Mesendoderm (in vitro differentiated cells): Measurements from ENCODE around the gene GFRA4.
A peak's percentile ranks its signal among the peaks of the same experiment; 100 is the strongest.

Experiments used
- DNase-seq: peaks from one replicate; pipeline ENCODE4 v3.0.0; 2013
- H2AK5ac ChIP-seq: 2 replicates; pipeline ENCODE4 v1.6.1; 2013; ENCODE audit warnings: low read length, inconsistent platforms
- H2BK120ac ChIP-seq: 2 replicates; pipeline ENCODE4 v1.6.1; 2013; ENCODE audit warnings: low read depth, mild to moderate bottlenecking, low read length, moderate library complexity, mixed read lengths
- H2BK15ac ChIP-seq: replicated peaks from 2 replicates; pipeline ENCODE4 v1.6.1; 2013; ENCODE audit warnings: low read depth, mild to moderate bottlenecking, moderate library complexity
- H2BK5ac ChIP-seq: 2 replicates; pipeline ENCODE4 v1.6.1; 2013; ENCODE audit warnings: low read length, inconsistent platforms
- H3K18ac ChIP-seq: 2 replicates; pipeline ENCODE4 v1.6.1; 2013; ENCODE audit warnings: mild to moderate bottlenecking, low read length, mixed read lengths
- H3K23ac ChIP-seq: one replicate; pipeline ENCODE4 v1.6.1; 2013; ENCODE audit warnings: low read length
- H3K27ac ChIP-seq: 2 replicates; pipeline ENCODE4 v1.5.1; 2013; ENCODE audit warnings: low read depth, mild to moderate bottlenecking, inconsistent platforms, low read length, moderate library complexity
- H3K27me3 ChIP-seq: 2 replicates; pipeline ENCODE4 v1.6.1; 2013; ENCODE audit warnings: low read length, control low read depth, mild to moderate bottlenecking, inconsistent platforms; ENCODE audit not compliant: insufficient read depth, poor library complexity
- H3K36me3 ChIP-seq: 2 replicates; pipeline ENCODE4 v1.6.1; 2013; ENCODE audit warnings: low read length, inconsistent platforms; ENCODE audit not compliant: control insufficient read depth, insufficient read depth
- H3K4ac ChIP-seq: one replicate; pipeline ENCODE4 v1.6.1; 2013; ENCODE audit warnings: low read depth, mild to moderate bottlenecking, low read length, moderate library complexity
- H3K4me1 ChIP-seq: 2 replicates; pipeline ENCODE4 v1.6.1; 2013; ENCODE audit warnings: low read depth, low read length, inconsistent platforms; ENCODE audit not compliant: control insufficient read depth
- H3K4me2 ChIP-seq: 2 replicates; pipeline ENCODE4 v1.6.1; 2013; ENCODE audit warnings: low read length
- H3K4me3 ChIP-seq: 2 replicates; pipeline ENCODE4 v1.5.1; 2013; ENCODE audit warnings: mild to moderate bottlenecking, low read length
- H3K56ac ChIP-seq: one replicate; pipeline ENCODE4 v1.6.1; 2013; ENCODE audit warnings: low read length
- H3K79me1 ChIP-seq: 2 replicates; pipeline ENCODE4 v1.6.1; 2013; ENCODE audit warnings: low read length, inconsistent platforms
- H3K79me2 ChIP-seq: 2 replicates; pipeline ENCODE4 v1.6.1; 2013; ENCODE audit warnings: mild to moderate bottlenecking, low read length; ENCODE audit not compliant: control insufficient read depth, insufficient read depth
- H3K9ac ChIP-seq: 2 replicates; pipeline ENCODE4 v1.6.1; 2013; ENCODE audit warnings: low read length, inconsistent platforms
- H4K5ac ChIP-seq: one replicate; pipeline ENCODE4 v1.6.1; 2013; ENCODE audit warnings: low read length
- H4K8ac ChIP-seq: one replicate; pipeline ENCODE4 v1.6.1; 2013; ENCODE audit warnings: low read depth, mild to moderate bottlenecking, control low read depth, low read length, moderate library complexity
- WGBS: extraction: QIAGEN DNeasy Blood & Tissue Kit; methylation state at CpG from one replicate; pipeline ENCODE4 v1.1.7; 2013; ENCODE audit warnings: low lambda C conversion rate, missing lambda C conversion rate; ENCODE audit not compliant: insufficient coverage; ENCODE audit errors: extremely low coverage; 5-methylcytosine and 5-hydroxymethylcytosine counted together

Gene GFRA4

GRCh38 chr20:3696745-3697587 lies 33.8 kb upstream of the GFRA4 start:
- Histone ChIP-seq H3K4me2 (no peak overlapping the region), H3K9ac (no peak overlapping the region), H2BK5ac (no peak overlapping the region), H3K56ac (no peak overlapping the region), H3K18ac (no peak overlapping the region), H3K23ac (no peak overlapping the region), H3K79me2 (no peaks in the 10 kb centered on the region), H2AK5ac (no peak overlapping the region), H3K79me1 (no peaks in the 10 kb centered on the region), H3K36me3 (no peaks in the 10 kb centered on the region), H2BK15ac (no peak overlapping the region), H3K4ac (no peak overlapping the region), H4K5ac (no peak overlapping the region), H4K8ac (no peak overlapping the region), H3K4me3 (no peak overlapping the region), H3K27ac (no peak overlapping the region), H3K4me1 (no peaks in the 10 kb centered on the region), H3K27me3 (no peaks in the 10 kb centered on the region), H2BK120ac (no peak overlapping the region)
- DNase-seq: no peak
- WGBS: no CpG with 5 or more reads among the region's 15 CpGs

- Histone ChIP-seq H3K4ac (no peak overlapping the region), H2BK5ac (no peak overlapping the region), H3K4me2 (no peak overlapping the region), H3K4me3 (no peak overlapping the region), H3K56ac (no peak overlapping the region), H3K27me3 (no peaks in the 10 kb centered on the region), H3K79me1 (no peaks in the 10 kb centered on the region), H3K27ac (no peak overlapping the region), H3K36me3 (no peaks in the 10 kb centered on the region), H4K5ac (no peak overlapping the region), H3K4me1 (no peaks in the 10 kb centered on the region), H3K18ac (no peak overlapping the region), H3K9ac (no peak overlapping the region), H4K8ac (no peak overlapping the region), H3K23ac (no peak overlapping the region), H2BK15ac (no peak overlapping the region), H2AK5ac (no peak overlapping the region), H3K79me2 (no peaks in the 10 kb centered on the region), H2BK120ac (no peak overlapping the region)
- no CpG with 5 or more reads among the region's 1 CpG for WGBS
- DNase-seq: peak; percentile 40
Observed at GRCh38 chr20:3696200-3696599, 33.0 kb upstream of the GFRA4 start.

DNA sequence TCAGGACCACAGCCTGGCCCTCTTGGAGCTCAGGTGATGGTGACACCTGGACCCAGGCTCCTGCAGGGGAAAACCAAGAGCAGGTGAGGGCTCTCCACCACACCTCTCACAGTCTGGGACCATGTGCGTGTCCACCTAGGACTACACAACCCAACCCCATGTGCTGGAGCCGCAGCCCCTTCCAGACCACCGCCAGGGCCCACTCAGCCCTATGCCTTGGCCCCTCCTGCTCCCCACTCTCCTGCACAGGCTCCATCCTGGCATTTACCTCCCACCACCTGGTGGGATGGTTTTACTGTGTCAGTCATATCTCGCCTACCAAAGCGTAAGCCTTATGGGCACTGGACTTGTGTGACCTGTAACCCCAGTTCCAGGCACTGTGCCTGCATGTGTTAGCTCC lies 31.7 kb upstream of the GFRA4 start:
- Histone ChIP-seq H3K4me1 (no peaks in the 10 kb centered on the region), H3K27me3 (no peaks in the 10 kb centered on the region), H3K79me1 (no peaks in the 10 kb centered on the region), H3K4ac (no peak overlapping the region), H4K5ac (no peak overlapping the region), H3K4me2 (no peak overlapping the region), H2BK5ac (no peak overlapping the region), H3K36me3 (no peaks in the 10 kb centered on the region), H2BK15ac (no peak overlapping the region), H3K4me3 (no peak overlapping the region), H2AK5ac (no peak overlapping the region), H3K18ac (no peak overlapping the region), H2BK120ac (no peak overlapping the region), H3K23ac (no peak overlapping the region), H4K8ac (no peak overlapping the region), H3K27ac (no peak overlapping the region), H3K9ac (no peak overlapping the region), H3K56ac (no peak overlapping the region), H3K79me2 (no peaks in the 10 kb centered on the region)
- WGBS: no CpG with 5 or more reads among the region's 5 CpGs
- no peak for DNase-seq

- no peak overlapping the region for H3K4me2 ChIP-seq
- H2BK15ac ChIP-seq: no peak overlapping the region
- no peak overlapping the region for H4K8ac ChIP-seq
- WGBS: no CpG with 5 or more reads among the region's 13 CpGs
- H3K79me1 ChIP-seq: no peaks in the 10 kb centered on the region
- H3K9ac ChIP-seq: no peak overlapping the region
- H2AK5ac ChIP-seq: no peak overlapping the region
- no peak overlapping the region for H2BK5ac ChIP-seq
- no peak overlapping the region for H3K23ac ChIP-seq
- no peaks in the 10 kb centered on the region for H3K36me3 ChIP-seq
- no peak overlapping the region for H3K18ac ChIP-seq
- no peak overlapping the region for H3K4me3 ChIP-seq
- H3K4ac ChIP-seq: no peak overlapping the region
- H4K5ac ChIP-seq: no peak overlapping the region
- no peaks in the 10 kb centered on the region for H3K4me1 ChIP-seq
- no peaks in the 10 kb centered on the region for H3K79me2 ChIP-seq
- DNase-seq: no peak
- no peak overlapping the region for H2BK120ac ChIP-seq
- H3K56ac ChIP-seq: no peak overlapping the region
- H3K27ac ChIP-seq: no peak overlapping the region
- no peaks in the 10 kb centered on the region for H3K27me3 ChIP-seq
Observed at GRCh38 chr20:3693376-3693775, 30.2 kb upstream of the GFRA4 start.

DNA sequence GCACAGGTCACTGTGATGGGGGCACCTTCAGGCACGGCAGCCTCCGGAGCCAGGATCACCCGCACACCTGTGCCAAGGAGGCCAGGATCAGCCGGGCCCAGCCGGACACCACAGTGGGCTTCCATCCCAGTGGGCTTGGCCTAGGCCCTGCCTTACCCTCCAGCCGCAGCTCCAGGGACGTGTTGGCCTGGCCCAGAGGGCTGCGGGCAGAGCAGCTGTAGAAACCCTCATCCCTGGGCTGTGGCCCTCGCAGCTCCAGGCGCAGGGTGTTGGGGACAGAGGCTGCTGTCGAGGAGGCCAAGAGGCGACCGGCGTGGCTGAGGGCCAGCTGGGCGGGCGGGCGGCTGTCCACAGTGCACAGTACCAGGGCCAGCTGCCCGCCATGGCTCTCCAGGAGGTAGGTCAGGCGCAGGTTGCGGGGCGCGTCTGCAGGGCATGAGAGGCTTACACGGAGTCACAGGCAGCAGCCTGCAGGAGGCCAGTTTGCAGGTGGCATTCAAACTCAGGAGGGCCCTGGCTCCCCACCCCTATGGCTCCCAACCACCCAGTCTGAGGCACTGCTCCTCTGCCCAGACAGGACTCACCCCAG lies 29.6 kb upstream of the GFRA4 start:
- no CpG with 5 or more reads among the region's 23 CpGs for WGBS
- H4K8ac ChIP-seq: no peak overlapping the region
- DNase-seq: no peak

More for the DNA sequence above, 29.6 kb upstream of the GFRA4 start:
- no peak overlapping the region for H2BK5ac ChIP-seq
- H3K79me2 ChIP-seq: no peaks in the 10 kb centered on the region
- H2BK15ac ChIP-seq: no peak overlapping the region
- H3K27me3 ChIP-seq: no peaks in the 10 kb centered on the region
- H3K18ac ChIP-seq: no peak overlapping the region
- H3K36me3 ChIP-seq: no peaks in the 10 kb centered on the region
- H3K27ac ChIP-seq: no peak overlapping the region
- no peak overlapping the region for H3K4me2 ChIP-seq
- no peaks in the 10 kb centered on the region for H3K79me1 ChIP-seq
- no peak overlapping the region for H3K56ac ChIP-seq
- no peak overlapping the region for H3K4ac ChIP-seq
- no peak overlapping the region for H4K5ac ChIP-seq
- H2AK5ac ChIP-seq: no peak overlapping the region
- no peak overlapping the region for H3K23ac ChIP-seq
- no peak overlapping the region for H3K4me3 ChIP-seq
- no peak overlapping the region for H3K9ac ChIP-seq
- no peak overlapping the region for H2BK120ac ChIP-seq
- no peaks in the 10 kb centered on the region for H3K4me1 ChIP-seq
